Neural cell (in vitro differentiated cells): Measurements from ENCODE around the gene GABRB1. TPM values are rescaled to one million over a fixed set of nuclear protein-coding genes. Genes with fewer than 3 reads are reported as not detected.

Source experiments
- H2AFZ ChIP-seq: fragments of 200-600, 300-800 bp; sonication (generic), shearing (Covaris generic); 2 replicates; pipeline ENCODE4 v1.6.0; 2014; ENCODE audit warnings: low read depth, mild to moderate bottlenecking, antibody characterized with exemption, low read length, moderate library complexity
- H3F3A ChIP-seq: fragments of 200-600 bp; shearing (Covaris generic); 2 replicates; pipeline ENCODE4 v1.6.1; 2016; ENCODE audit warnings: mild to moderate bottlenecking, moderate library complexity, mixed read lengths, antibody characterized with exemption, low read length; ENCODE audit not compliant: insufficient read depth, poor library complexity, severe bottlenecking
- H3K27ac ChIP-seq: fragments of 200-600, 300-800 bp; sonication (generic), shearing (Covaris generic); 2 replicates; pipeline ENCODE4 v1.5.1; 2014; ENCODE audit warnings: mild to moderate bottlenecking, low read length, moderate library complexity
- H3K27me3 ChIP-seq: fragments of 300-800, 200-600 bp; sonication (generic), shearing (Covaris generic); 2 replicates; pipeline ENCODE4 v1.6.0; 2014; ENCODE audit warnings: mild to moderate bottlenecking, low read depth, low read length, moderate library complexity; ENCODE audit not compliant: insufficient read depth
- H3K36me3 ChIP-seq: fragments of 300-800, 200-600 bp; sonication (generic), shearing (Covaris generic); 2 replicates; pipeline ENCODE4 v1.5.1; 2014; ENCODE audit warnings: mild to moderate bottlenecking, antibody characterized with exemption, low read length, moderate library complexity; ENCODE audit not compliant: insufficient read depth
- H3K4me2 ChIP-seq: fragments of 300-800, 200-600 bp; sonication (generic), shearing (Covaris generic); 2 replicates; pipeline ENCODE4 v1.6.0; 2014; ENCODE audit warnings: mild to moderate bottlenecking, low read length
- H3K4me3 ChIP-seq: fragments of 300-800, 200-600 bp; sonication (generic), shearing (Covaris generic); 2 replicates; pipeline ENCODE4 v1.5.1; 2014; ENCODE audit warnings: mild to moderate bottlenecking, low read length, moderate library complexity
- H3K79me2 ChIP-seq: fragments of 200-600 bp; shearing (Covaris generic); replicated peaks from 2 replicates; pipeline ENCODE4 v1.6.0; 2014; ENCODE audit warnings: mild to moderate bottlenecking, low read length, moderate library complexity; ENCODE audit not compliant: insufficient read depth
- H3K9ac ChIP-seq: fragments of 300-800, 200-600 bp; sonication (generic), shearing (Covaris generic); 2 replicates; pipeline ENCODE4 v1.6.1; 2016; ENCODE audit warnings: mild to moderate bottlenecking, low read length, mixed read lengths
- H3K9me2 ChIP-seq: fragments of 200-600 bp; shearing (Covaris generic); 2 replicates; pipeline ENCODE4 v1.6.1; 2016; ENCODE audit warnings: mild to moderate bottlenecking, low read length, mixed read lengths; ENCODE audit not compliant: insufficient read depth
- H3K9me3 ChIP-seq: fragments of 200-600, 300-800 bp; sonication (generic), shearing (Covaris generic); 2 replicates; pipeline ENCODE4 v1.6.1; 2016; ENCODE audit warnings: mild to moderate bottlenecking, mixed run types, low read length, moderate library complexity, mixed read lengths
- H4K20me1 ChIP-seq: fragments of 200-600 bp; shearing (Covaris generic); 2 replicates; pipeline ENCODE4 v1.6.1; 2016; ENCODE audit warnings: mild to moderate bottlenecking, mixed run types; ENCODE audit not compliant: insufficient read depth
- EP300 ChIP-seq: fragments of 450-650 bp; conservative IDR thresholded peaks from 2 replicates; pipeline ENCODE4 v1.6.1; 2014; ENCODE audit warnings: antibody characterized with exemption, mild to moderate bottlenecking, moderate library complexity; ENCODE audit not compliant: poor library complexity, severe bottlenecking
- EZH2 ChIP-seq: fragments of 200-600, 300-800 bp; shearing (Covaris generic), sonication (generic); IDR thresholded peaks from 2 replicates; pipeline ENCODE4 v1.6.1; 2014; ENCODE audit warnings: antibody characterized with exemption, low read length, borderline replicate concordance, mild to moderate bottlenecking; ENCODE audit not compliant: insufficient read depth, poor library complexity, severe bottlenecking
- MXI1 ChIP-seq: fragments of 450-650 bp; conservative IDR thresholded peaks from 2 replicates; pipeline ENCODE4 v1.6.1; 2014; ENCODE audit warnings: antibody characterized with exemption, mild to moderate bottlenecking; ENCODE audit not compliant: poor library complexity, severe bottlenecking
- POLR2AphosphoS5 ChIP-seq: IDR thresholded peaks from 2 replicates; pipeline ENCODE4 v1.6.1; 2012
- RAD21 ChIP-seq: fragments of 450-650 bp; conservative IDR thresholded peaks from 2 replicates; pipeline ENCODE4 v1.6.1; 2014; ENCODE audit warnings: antibody characterized with exemption, mild to moderate bottlenecking, moderate library complexity
- SMC3 ChIP-seq: fragments of 450-650 bp; conservative IDR thresholded peaks from 2 replicates; pipeline ENCODE4 v1.6.1; 2014; ENCODE audit warnings: antibody characterized with exemption, mild to moderate bottlenecking, moderate library complexity; ENCODE audit not compliant: poor library complexity
- TAF1 ChIP-seq: IDR thresholded peaks from 2 replicates; pipeline ENCODE4 v1.6.1; 2012; ENCODE audit warnings: low read depth
- polyA plus RNA-seq: library from polyadenylated mRNA; depleted of rRNA; stranded (reverse); fragments of >200 nt; gene quantifications from 2 replicates; pipeline ENCODE4 v1.2.3, GENCODE V29; 2014
- TF ChIP-seq, protein P1 (sequence below): IDR thresholded peaks from 2 replicates; pipeline ENCODE4 v1.6.1; 2012; ENCODE audit warnings: borderline replicate concordance
- TF ChIP-seq, protein P2 (sequence below): fragments of 450-650 bp; IDR thresholded peaks from 2 replicates; pipeline ENCODE4 v1.5.1; 2014; ENCODE audit warnings: antibody characterized with exemption, mild to moderate bottlenecking, moderate library complexity; ENCODE audit not compliant: poor library complexity, severe bottlenecking

The GABRB1 gene
- polyA plus RNA-seq, 1 donor from 2014 or later, result 1.0 TPM

DNA sequence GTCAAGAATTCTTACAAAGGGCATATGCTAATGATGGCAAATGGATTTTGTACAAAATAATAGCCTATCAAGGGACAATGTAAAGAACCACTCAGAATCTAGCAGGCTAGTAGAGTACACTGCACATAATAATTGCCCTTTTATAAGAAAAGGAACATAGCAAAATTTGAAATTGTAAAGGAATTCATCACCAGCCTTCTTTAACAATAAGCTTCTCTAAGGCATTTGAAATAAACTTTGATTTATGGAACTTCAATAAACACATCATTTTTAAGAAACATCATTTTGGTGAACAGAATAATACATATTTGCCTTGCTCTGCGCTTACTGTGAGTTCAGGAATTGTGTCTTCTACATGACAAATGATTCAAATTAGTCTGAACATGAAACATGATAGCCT lies 444.0 kb downstream of the GABRB1 start:
- no peaks in the 10 kb centered on the region for H3K36me3 ChIP-seq
- H3F3A ChIP-seq, result no peaks in the 10 kb centered on the region
- H3K4me3 ChIP-seq, result no peak overlapping the region
- no peak overlapping the region for H3K4me2 ChIP-seq
- H2AFZ ChIP-seq, result no peak overlapping the region
- no peak for TF ChIP-seq MXI1
- no peak for TF ChIP-seq RAD21
- TF ChIP-seq TAF1, result no peak
- TF ChIP-seq, protein P1, sequence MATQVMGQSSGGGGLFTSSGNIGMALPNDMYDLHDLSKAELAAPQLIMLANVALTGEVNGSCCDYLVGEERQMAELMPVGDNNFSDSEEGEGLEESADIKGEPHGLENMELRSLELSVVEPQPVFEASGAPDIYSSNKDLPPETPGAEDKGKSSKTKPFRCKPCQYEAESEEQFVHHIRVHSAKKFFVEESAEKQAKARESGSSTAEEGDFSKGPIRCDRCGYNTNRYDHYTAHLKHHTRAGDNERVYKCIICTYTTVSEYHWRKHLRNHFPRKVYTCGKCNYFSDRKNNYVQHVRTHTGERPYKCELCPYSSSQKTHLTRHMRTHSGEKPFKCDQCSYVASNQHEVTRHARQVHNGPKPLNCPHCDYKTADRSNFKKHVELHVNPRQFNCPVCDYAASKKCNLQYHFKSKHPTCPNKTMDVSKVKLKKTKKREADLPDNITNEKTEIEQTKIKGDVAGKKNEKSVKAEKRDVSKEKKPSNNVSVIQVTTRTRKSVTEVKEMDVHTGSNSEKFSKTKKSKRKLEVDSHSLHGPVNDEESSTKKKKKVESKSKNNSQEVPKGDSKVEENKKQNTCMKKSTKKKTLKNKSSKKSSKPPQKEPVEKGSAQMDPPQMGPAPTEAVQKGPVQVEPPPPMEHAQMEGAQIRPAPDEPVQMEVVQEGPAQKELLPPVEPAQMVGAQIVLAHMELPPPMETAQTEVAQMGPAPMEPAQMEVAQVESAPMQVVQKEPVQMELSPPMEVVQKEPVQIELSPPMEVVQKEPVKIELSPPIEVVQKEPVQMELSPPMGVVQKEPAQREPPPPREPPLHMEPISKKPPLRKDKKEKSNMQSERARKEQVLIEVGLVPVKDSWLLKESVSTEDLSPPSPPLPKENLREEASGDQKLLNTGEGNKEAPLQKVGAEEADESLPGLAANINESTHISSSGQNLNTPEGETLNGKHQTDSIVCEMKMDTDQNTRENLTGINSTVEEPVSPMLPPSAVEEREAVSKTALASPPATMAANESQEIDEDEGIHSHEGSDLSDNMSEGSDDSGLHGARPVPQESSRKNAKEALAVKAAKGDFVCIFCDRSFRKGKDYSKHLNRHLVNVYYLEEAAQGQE, result no peak
- TF ChIP-seq SMC3, result no peak
- TF ChIP-seq EZH2, result no peak
- no peak for TF ChIP-seq POLR2AphosphoS5
- no peak for TF ChIP-seq EP300
- TF ChIP-seq, protein P2, sequence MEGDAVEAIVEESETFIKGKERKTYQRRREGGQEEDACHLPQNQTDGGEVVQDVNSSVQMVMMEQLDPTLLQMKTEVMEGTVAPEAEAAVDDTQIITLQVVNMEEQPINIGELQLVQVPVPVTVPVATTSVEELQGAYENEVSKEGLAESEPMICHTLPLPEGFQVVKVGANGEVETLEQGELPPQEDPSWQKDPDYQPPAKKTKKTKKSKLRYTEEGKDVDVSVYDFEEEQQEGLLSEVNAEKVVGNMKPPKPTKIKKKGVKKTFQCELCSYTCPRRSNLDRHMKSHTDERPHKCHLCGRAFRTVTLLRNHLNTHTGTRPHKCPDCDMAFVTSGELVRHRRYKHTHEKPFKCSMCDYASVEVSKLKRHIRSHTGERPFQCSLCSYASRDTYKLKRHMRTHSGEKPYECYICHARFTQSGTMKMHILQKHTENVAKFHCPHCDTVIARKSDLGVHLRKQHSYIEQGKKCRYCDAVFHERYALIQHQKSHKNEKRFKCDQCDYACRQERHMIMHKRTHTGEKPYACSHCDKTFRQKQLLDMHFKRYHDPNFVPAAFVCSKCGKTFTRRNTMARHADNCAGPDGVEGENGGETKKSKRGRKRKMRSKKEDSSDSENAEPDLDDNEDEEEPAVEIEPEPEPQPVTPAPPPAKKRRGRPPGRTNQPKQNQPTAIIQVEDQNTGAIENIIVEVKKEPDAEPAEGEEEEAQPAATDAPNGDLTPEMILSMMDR, result no peak
- no peak overlapping the region for H3K27ac ChIP-seq
- H3K9me3 ChIP-seq, result no peaks in the 10 kb centered on the region
- no peak overlapping the region for H3K9ac ChIP-seq
- H3K9me2 ChIP-seq, result no peaks in the 10 kb centered on the region
- no peaks in the 10 kb centered on the region for H3K79me2 ChIP-seq
- H3K27me3 ChIP-seq, result no peaks in the 10 kb centered on the region
- H4K20me1 ChIP-seq, result no peaks in the 10 kb centered on the region

Other genes starting within 250 kb of the GABRB1 start
- not detected in 2 replicates for gene COX7B2, start 122.3 kb upstream of the GABRB1 start, polyA plus RNA-seq
- gene GABRA4, start 38.0 kb upstream of the GABRB1 start, polyA plus RNA-seq, result 0.33 and 0.78 TPM in 2 replicates